ENCODE measurements around the gene SLC35G3.
"Not testable (repeated sequence)": the region's sequence is repeated elsewhere in the genome, so short reads cannot be mapped to it uniquely, and the experiment has no call there.

- TF ChIP-seq, protein P1, sequence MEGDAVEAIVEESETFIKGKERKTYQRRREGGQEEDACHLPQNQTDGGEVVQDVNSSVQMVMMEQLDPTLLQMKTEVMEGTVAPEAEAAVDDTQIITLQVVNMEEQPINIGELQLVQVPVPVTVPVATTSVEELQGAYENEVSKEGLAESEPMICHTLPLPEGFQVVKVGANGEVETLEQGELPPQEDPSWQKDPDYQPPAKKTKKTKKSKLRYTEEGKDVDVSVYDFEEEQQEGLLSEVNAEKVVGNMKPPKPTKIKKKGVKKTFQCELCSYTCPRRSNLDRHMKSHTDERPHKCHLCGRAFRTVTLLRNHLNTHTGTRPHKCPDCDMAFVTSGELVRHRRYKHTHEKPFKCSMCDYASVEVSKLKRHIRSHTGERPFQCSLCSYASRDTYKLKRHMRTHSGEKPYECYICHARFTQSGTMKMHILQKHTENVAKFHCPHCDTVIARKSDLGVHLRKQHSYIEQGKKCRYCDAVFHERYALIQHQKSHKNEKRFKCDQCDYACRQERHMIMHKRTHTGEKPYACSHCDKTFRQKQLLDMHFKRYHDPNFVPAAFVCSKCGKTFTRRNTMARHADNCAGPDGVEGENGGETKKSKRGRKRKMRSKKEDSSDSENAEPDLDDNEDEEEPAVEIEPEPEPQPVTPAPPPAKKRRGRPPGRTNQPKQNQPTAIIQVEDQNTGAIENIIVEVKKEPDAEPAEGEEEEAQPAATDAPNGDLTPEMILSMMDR (IDR thresholded peaks at IDR 0.05): not testable (repeated sequence)
- TF ChIP-seq EP300 (IDR thresholded peaks at IDR 0.05; ENCODE audit: low read depth); POLR2A (IDR thresholded peaks at IDR 0.05); POLR2AphosphoS5 (IDR thresholded peaks at IDR 0.05): not testable (repeated sequence)
Observed at GRCh38 chr17:35195062-35195461, 869 bp upstream of the SLC35G3 start.

Measured in transverse colon (tissue), 4 donors.